ENCODE results near the gene SLC16A6. TPM values are rescaled to one million over a fixed set of nuclear protein-coding genes. Genes with fewer than 3 reads are reported as not detected.
A peak's percentile ranks its signal among the peaks of the same experiment; 100 is the strongest.
"Not testable (repeated sequence)": the region's sequence is repeated elsewhere in the genome, so short reads cannot be mapped to it uniquely, and the experiment has no call there.

Gene SLC16A6
- total RNA-seq, 1 donor from 2014 or later, result 11.0 TPM

- H3K9me3 Mint-ChIP-seq, result no peaks in the 10 kb centered on the region
- CTCF ChIA-PET, result interaction anchor here (0.7 to 1.6 kb wide), 4 partner anchors 25 to 147 kb away, joined by 3 to 5 read pairs (median 4); no protein-coding TSS in a partner anchor
- POLR2A ChIA-PET, result interaction anchor here (0.6 to 6.8 kb wide), 13 partner anchors 24 to 474 kb away, joined by 4 to 84 read pairs (median 11); partner anchors contain the start of genes AMZ2 and WIPI1
- peak overlapping the region; percentile 92 for H3K4me3 Mint-ChIP-seq
- peaks cover 3% of the 10 kb centered on the region for H3K36me3 Mint-ChIP-seq (ENCODE audit: low read depth)
- H3K4me1 Mint-ChIP-seq, result peaks cover 45% of the 10 kb centered on the region
- DNase-seq (no peak), ATAC-seq (ENCODE audit: low read depth) (no peak)
- no peak for TF ChIP-seq CTCF (IDR thresholded peaks at IDR 0.05)
- peak overlapping the region; percentile 93 for H3K27ac Mint-ChIP-seq
- no peaks in the 10 kb centered on the region for H3K27me3 Mint-ChIP-seq
- intact Hi-C loops (cut with micrococcal nuclease), result loop anchor here (1.0 kb wide), 3 partner anchors 26 to 84 kb away; no protein-coding TSS in a partner anchor
Observed at GRCh38 chr17:68288804-68289203, 2.1 kb downstream of the SLC16A6 start.

DNA sequence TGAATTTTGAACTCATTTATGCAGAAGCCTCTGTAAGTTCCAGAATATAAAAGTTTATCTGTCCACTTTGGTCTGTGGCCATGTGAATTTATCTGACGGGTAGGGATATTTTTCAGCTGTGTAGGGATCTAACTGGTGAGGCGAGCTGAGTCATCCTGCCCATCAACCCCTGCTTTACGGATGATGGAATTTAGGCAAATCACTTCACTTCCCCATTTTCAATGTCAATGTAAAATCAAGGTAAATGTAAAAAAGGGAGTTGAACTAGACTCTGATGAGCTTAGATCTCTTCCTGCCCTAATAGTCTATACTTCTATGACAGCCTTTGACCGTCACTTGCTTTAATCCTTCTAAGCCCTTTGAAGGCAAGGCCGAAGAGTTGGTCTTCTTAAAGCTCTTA lies 2.6 kb downstream of the SLC16A6 start:
- TF ChIP-seq CTCF (IDR thresholded peaks at IDR 0.05), result no peak
- ATAC-seq (ENCODE audit: low read depth) (peak; percentile 25), DNase-seq (peak; percentile 18)
- Mint-ChIP-seq H3K36me3 (ENCODE audit: low read depth) (peaks cover 3% of the 10 kb centered on the region), H3K4me3 (peak overlapping the region; percentile 92), H3K4me1 (peaks cover 45% of the 10 kb centered on the region), H3K27me3 (no peaks in the 10 kb centered on the region), H3K27ac (peak overlapping the region; percentile 93), H3K9me3 (no peaks in the 10 kb centered on the region)
- ChIA-PET POLR2A (interaction anchor here (0.6 to 6.8 kb wide), 14 partner anchors 10 to 473 kb away, joined by 3 to 84 read pairs (median 10); partner anchors contain the start of genes AMZ2 and WIPI1), CTCF (interaction anchor here (0.7 to 1.4 kb wide), 3 partner anchors 24 to 147 kb away, joined by 3 to 5 read pairs (median 3); no protein-coding TSS in a partner anchor)
- intact Hi-C loops (cut with micrococcal nuclease), result loop anchor here (1.0 kb wide), 3 partner anchors 25 to 83 kb away; no protein-coding TSS in a partner anchor

- DNase-seq; H3K4me3 Mint-ChIP-seq; intact Hi-C loops (cut with micrococcal nuclease); H3K4me1 Mint-ChIP-seq; ATAC-seq (ENCODE audit: low read depth); CTCF ChIA-PET; H3K27me3 Mint-ChIP-seq; H3K9me3 Mint-ChIP-seq; H3K27ac Mint-ChIP-seq: not testable (repeated sequence)
- peaks cover 18% of the 10 kb centered on the region for H3K36me3 Mint-ChIP-seq (ENCODE audit: low read depth)
- POLR2A ChIA-PET, result interaction anchor here (1.6 kb wide), 1 partner anchor 10 kb away, joined by 6 read pairs; the partner anchor contains the start of gene ARSG
Observed at GRCh38 chr17:68281965-68282364, 9.0 kb downstream of the SLC16A6 start.

- Mint-ChIP-seq H3K4me3 (no peak overlapping the region), H3K9me3 (peaks cover 4% of the 10 kb centered on the region), H3K27ac (no peak overlapping the region)
Observed at GRCh38 chr17:68277807-68278206, 13.1 kb downstream of the SLC16A6 start.

DNA sequence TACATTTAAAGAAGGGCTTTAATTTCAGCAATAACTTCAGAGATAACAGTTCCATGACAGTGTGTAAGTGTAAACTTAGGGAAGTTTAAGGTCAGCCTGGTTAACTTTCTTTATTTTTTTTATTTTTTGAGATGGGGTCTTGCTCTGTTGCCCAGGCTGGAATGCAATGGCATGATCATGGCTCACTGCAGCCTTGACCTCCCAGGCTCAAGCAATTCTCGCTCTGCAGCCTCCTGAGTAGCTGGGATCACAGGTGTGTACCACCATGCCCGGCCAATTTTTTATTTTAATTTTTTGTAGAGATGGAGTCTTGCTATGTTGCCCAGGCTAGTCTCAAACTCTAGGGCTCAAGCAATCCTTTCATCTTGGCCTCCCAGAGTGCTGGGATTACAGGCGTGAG lies 14.6 kb downstream of the SLC16A6 start:
- DNase-seq; H3K9me3 Mint-ChIP-seq; H3K27ac Mint-ChIP-seq; H3K4me1 Mint-ChIP-seq; H3K4me3 Mint-ChIP-seq; intact Hi-C loops (cut with micrococcal nuclease); CTCF ChIA-PET; ATAC-seq (ENCODE audit: low read depth); POLR2A ChIA-PET; H3K27me3 Mint-ChIP-seq: not testable (repeated sequence)
- peaks cover 35% of the 10 kb centered on the region for H3K36me3 Mint-ChIP-seq (ENCODE audit: low read depth)

More at GRCh38 chr17:68277807-68278206, 13.1 kb downstream of the SLC16A6 start:
- H3K4me1 Mint-ChIP-seq, result no peaks in the 10 kb centered on the region
- POLR2A ChIA-PET, result interaction anchor here (0.6 to 1.3 kb wide), 2 partner anchors 10 to 42 kb away, joined by 3 to 8 read pairs; no protein-coding TSS in a partner anchor
- H3K27me3 Mint-ChIP-seq, result no peaks in the 10 kb centered on the region
- no peak for TF ChIP-seq CTCF (IDR thresholded peaks at IDR 0.05)
- H3K36me3 Mint-ChIP-seq (ENCODE audit: low read depth), result peaks cover 27% of the 10 kb centered on the region
- intact Hi-C loops (cut with micrococcal nuclease), result no loop called here
- CTCF ChIA-PET, result no interaction called here
- DNase-seq, result no peak
- no peak for ATAC-seq (ENCODE audit: low read depth)

- H3K27ac Mint-ChIP-seq, result no peak overlapping the region
- H3K27me3 Mint-ChIP-seq, result no peaks in the 10 kb centered on the region
- peaks cover 4% of the 10 kb centered on the region for H3K9me3 Mint-ChIP-seq
- intact Hi-C loops (cut with micrococcal nuclease), result no loop called here
- POLR2A ChIA-PET, result no interaction called here
- ATAC-seq (ENCODE audit: low read depth), result no peak
- no peak for TF ChIP-seq CTCF (IDR thresholded peaks at IDR 0.05)
- CTCF ChIA-PET, result no interaction called here
- H3K36me3 Mint-ChIP-seq (ENCODE audit: low read depth), result peaks cover 38% of the 10 kb centered on the region
- no peak for DNase-seq
- H3K4me1 Mint-ChIP-seq, result no peaks in the 10 kb centered on the region
- no peak overlapping the region for H3K4me3 Mint-ChIP-seq
Observed at GRCh38 chr17:68273722-68274121, 17.2 kb downstream of the SLC16A6 start.

GRCh38 chr17:68265833-68266232 lies 25.1 kb downstream of the SLC16A6 start:
- ChIA-PET POLR2A (interaction anchor here (1.5 to 2.5 kb wide), 3 partner anchors 23 to 133 kb away, joined by 6 to 17 read pairs (median 11); partner anchors contain the start of genes ARSG and SLC16A6), CTCF (interaction anchor here (0.6 to 5.8 kb wide), 6 partner anchors 133 to 335 kb away, joined by 3 to 73 read pairs (median 10); no protein-coding TSS in a partner anchor)
- Mint-ChIP-seq H3K4me1 (peaks cover 15% of the 10 kb centered on the region), H3K36me3 (ENCODE audit: low read depth) (peaks cover 16% of the 10 kb centered on the region)
- not testable (repeated sequence) for DNase-seq; H3K4me3 Mint-ChIP-seq; ATAC-seq (ENCODE audit: low read depth); H3K27me3 Mint-ChIP-seq; H3K9me3 Mint-ChIP-seq; H3K27ac Mint-ChIP-seq
- intact Hi-C loops (cut with micrococcal nuclease), result loop anchor here (10.0 kb wide), 1 partner anchor 979 kb away; no protein-coding TSS in a partner anchor

- H3K27me3 Mint-ChIP-seq; DNase-seq; H3K4me3 Mint-ChIP-seq; H3K36me3 Mint-ChIP-seq (ENCODE audit: low read depth); H3K9me3 Mint-ChIP-seq: not testable (repeated sequence)
- peak; percentile 43 for ATAC-seq (ENCODE audit: low read depth)
- CTCF ChIA-PET, result interaction anchor here (0.9 to 5.8 kb wide), 14 partner anchors 15 to 199 kb away, joined by 3 to 73 read pairs (median 4); partner anchors contain the start of genes AMZ2 and WIPI1
- H3K4me1 Mint-ChIP-seq, result peaks cover 35% of the 10 kb centered on the region
- POLR2A ChIA-PET, result interaction anchor here (0.5 to 2.5 kb wide), 7 partner anchors 24 to 228 kb away, joined by 3 to 17 read pairs (median 4); partner anchors contain the start of genes ARSG, KPNA2 and SLC16A6
- H3K27ac Mint-ChIP-seq, result peak overlapping the region; percentile 67
- intact Hi-C loops (cut with micrococcal nuclease), result loop anchor here (1.0 to 10.0 kb wide), 8 partner anchors 25 to 982 kb away; no protein-coding TSS in a partner anchor
Observed at GRCh38 chr17:68263101-68263681, 27.7 kb downstream of the SLC16A6 start.
